ENCODE results near the gene SPRN.

Gene SPRN

GRCh38 chr10:133403784-133404183, 20.6 kb downstream of the SPRN start:
- H3K4me3 ChIP-seq (ENCODE audit: low read depth, low read length): no peak overlapping the region
- no peak for TF ChIP-seq CTCF (IDR thresholded peaks at IDR 0.05; ENCODE audit: borderline replicate concordance, insufficient read depth, low read depth, low read length)

DNA sequence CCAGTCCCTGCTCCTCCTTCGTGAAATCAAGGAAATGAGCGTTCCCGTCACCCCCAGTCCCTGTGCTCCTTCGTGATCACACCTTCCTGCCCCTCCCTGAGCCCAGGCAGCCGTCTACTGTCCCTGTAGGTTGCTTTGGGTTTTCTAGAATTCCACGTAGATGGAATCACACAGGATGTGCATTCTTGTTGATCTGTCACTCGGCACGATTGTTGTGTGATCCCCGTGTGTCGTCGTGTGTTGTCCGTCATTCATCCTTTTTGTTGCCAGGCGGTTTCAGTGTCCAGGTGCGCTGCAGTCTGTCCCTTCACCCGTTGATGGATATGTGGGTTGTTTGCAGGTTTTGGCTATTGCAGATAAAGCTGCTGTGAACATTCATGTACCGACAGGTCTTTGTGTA, 21.1 kb downstream of the SPRN start:
- TF ChIP-seq CTCF (IDR thresholded peaks at IDR 0.05; ENCODE audit: borderline replicate concordance, insufficient read depth, low read depth, low read length): no peak
- no peak overlapping the region for H3K4me3 ChIP-seq (ENCODE audit: low read depth, low read length)

GRCh38 chr10:133401981-133402725, 22.3 kb downstream of the SPRN start:
- no peak overlapping the region for H3K4me3 ChIP-seq (ENCODE audit: low read depth, low read length)
- no peak for TF ChIP-seq CTCF (IDR thresholded peaks at IDR 0.05; ENCODE audit: borderline replicate concordance, insufficient read depth, low read depth, low read length)

DNA sequence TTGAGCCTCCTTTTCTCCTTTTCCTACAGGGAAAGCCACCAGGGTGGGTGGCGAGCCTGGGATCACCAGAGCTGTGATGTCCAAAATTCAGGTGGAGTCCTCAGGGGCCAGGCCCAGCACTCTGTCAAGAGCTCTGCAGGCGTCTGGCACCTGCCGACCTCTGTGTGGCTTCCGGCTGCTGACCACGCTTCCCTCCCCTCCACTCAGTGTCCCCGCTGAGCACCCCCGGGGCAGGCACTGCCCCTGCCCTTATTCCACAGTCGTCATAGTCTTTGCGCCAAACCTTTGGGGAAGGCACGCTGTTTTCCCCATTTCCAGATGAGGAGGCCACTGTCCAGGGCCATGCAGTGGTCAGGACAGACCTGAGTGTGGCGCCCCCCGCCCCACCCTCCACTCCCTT, 22.9 kb downstream of the SPRN start:
- TF ChIP-seq CTCF (IDR thresholded peaks at IDR 0.05; ENCODE audit: borderline replicate concordance, insufficient read depth, low read depth, low read length): no peak
- no peak overlapping the region for H3K4me3 ChIP-seq (ENCODE audit: low read depth, low read length)

GRCh38 chr10:133400624-133401424, 23.6 kb downstream of the SPRN start:
- no peak overlapping the region for H3K4me3 ChIP-seq (ENCODE audit: low read depth, low read length)
- no peak for TF ChIP-seq CTCF (IDR thresholded peaks at IDR 0.05; ENCODE audit: borderline replicate concordance, insufficient read depth, low read depth, low read length)

- TF ChIP-seq CTCF (IDR thresholded peaks at IDR 0.05; ENCODE audit: borderline replicate concordance, insufficient read depth, low read depth, low read length): no peak
- no peak overlapping the region for H3K4me3 ChIP-seq (ENCODE audit: low read depth, low read length)
Measured at GRCh38 chr10:133399123-133399601, 25.3 kb downstream of the SPRN start.
